D721Med (cell line): ENCODE measurements around the gene THAP6.
"Not testable (repeated sequence)": the region's sequence is repeated elsewhere in the genome, so short reads cannot be mapped to it uniquely, and the experiment has no call there.

Experiments
- DNase-seq: peaks from one replicate; pipeline ENCODE4 v3.0.0; 2011; ENCODE audit warnings: low spot score; ENCODE audit not compliant: insufficient read length
- FAIRE-seq: peaks from 2 replicates; lab custom pipeline; 2011; peaks lifted over from hg19 to GRCh38; lab: Jason Lieb, UNC
- TF ChIP-seq, protein P1 (sequence below): IDR thresholded peaks from 2 replicates; pipeline ENCODE4 v1.5.1; 2012; ENCODE audit warnings: mild to moderate bottlenecking, control low read depth; ENCODE audit not compliant: insufficient read depth; ENCODE audit errors: missing control alignments

Gene THAP6

DNA sequence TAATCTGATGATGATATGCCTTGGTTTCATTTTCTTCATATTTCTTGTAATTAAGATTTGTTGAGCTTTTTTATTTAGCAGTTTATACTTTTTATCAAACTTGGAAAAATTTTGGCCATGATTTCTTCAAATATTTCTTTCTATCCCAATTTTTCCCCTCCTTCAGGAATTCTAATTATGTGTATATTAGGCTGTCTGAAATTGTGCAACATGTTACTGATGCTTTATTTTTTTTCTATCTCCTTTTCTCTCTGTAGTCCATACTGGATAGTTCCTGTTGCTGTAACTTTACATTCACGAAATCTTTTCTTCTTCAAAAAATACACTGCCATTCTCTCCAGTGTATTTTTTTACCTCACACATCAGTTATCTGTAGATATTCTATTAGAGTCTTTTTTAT lies 10.8 kb downstream of the THAP6 start:
- TF ChIP-seq, protein P1, sequence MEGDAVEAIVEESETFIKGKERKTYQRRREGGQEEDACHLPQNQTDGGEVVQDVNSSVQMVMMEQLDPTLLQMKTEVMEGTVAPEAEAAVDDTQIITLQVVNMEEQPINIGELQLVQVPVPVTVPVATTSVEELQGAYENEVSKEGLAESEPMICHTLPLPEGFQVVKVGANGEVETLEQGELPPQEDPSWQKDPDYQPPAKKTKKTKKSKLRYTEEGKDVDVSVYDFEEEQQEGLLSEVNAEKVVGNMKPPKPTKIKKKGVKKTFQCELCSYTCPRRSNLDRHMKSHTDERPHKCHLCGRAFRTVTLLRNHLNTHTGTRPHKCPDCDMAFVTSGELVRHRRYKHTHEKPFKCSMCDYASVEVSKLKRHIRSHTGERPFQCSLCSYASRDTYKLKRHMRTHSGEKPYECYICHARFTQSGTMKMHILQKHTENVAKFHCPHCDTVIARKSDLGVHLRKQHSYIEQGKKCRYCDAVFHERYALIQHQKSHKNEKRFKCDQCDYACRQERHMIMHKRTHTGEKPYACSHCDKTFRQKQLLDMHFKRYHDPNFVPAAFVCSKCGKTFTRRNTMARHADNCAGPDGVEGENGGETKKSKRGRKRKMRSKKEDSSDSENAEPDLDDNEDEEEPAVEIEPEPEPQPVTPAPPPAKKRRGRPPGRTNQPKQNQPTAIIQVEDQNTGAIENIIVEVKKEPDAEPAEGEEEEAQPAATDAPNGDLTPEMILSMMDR, result no peak
- FAIRE-seq, result no peak
- DNase-seq, result no peak

DNA sequence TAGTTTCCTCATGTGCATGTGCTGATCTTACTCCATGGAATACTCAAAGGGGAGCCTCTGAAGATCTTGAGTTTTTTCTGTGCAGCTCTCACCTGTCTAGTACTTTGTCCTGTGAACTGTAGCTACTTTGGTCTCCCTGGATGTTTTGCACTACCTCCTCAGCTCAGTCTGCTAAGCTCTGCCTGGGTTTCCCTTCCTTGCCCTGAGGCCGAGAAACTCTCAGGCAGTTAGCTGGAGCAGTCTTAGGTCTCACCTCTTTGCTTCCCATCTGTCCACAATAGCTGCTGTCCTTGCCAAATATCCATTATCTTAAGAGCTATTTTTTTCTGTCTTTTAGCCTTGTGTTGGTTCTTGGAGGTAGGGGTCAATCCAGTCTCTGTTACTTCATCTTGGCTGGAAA lies 11.6 kb downstream of the THAP6 start:
- TF ChIP-seq, protein P1, result no peak
- FAIRE-seq (no peak), DNase-seq (no peak)

DNA sequence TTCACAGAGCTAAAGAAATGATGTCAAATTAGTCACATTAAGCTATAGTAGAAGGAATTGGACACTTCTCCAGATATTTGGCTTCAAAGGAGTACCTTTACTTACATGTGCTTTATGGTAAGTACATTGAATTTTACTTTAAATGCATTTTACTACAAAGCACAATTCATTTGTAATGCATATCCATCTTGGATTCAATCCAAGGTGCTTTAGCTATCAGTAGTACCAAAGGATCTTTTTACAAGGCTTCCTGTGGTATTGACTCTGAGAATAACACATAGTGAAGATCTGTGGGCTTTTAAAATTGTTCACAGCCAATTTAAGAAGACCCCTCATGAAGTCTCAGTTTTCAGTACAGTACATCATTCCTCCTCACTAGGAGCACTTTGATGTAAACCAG lies 13.2 kb downstream of the THAP6 start:
- TF ChIP-seq, protein P1, result no peak
- no peak for DNase-seq

GRCh38 chr4:75530556-75531322 lies 16.5 kb downstream of the THAP6 start:
- TF ChIP-seq, protein P1, result no peak
- DNase-seq, result no peak

More for the DNA sequence above, 13.2 kb downstream of the THAP6 start:
- FAIRE-seq, result no peak

DNA sequence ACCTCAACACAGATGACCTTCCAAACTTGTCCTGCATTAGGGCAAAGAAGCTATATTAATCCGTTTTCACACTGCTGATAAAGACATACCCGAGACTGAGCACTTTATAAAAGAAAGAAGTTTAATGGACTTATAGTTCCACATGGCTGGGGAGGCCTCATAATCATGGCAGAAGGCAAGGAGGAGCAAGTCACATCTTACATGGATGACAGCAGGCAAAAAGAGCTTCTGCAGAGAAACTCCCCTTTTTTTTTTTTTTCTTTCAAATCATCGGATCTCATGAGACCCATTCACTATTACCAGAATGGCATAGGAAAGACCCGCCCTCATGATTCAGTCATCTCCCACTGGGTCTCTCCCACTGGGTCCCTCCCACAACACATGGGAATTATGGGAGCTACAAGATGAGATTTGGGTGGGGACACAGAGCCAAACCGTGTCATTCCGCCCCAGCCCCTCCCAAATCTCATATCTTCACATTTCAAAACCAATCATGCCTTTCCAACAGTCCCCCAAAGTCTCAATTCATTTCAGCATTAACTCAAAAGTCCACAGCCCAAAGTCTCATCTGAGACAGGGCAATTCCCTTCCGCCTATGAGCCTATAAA lies 17.4 kb downstream of the THAP6 start:
- not testable (repeated sequence) for FAIRE-seq, DNase-seq

More at GRCh38 chr4:75530556-75531322, 16.5 kb downstream of the THAP6 start:
- FAIRE-seq, result no peak

- FAIRE-seq, DNase-seq: not testable (repeated sequence)
Measured at GRCh38 chr4:75533339-75533887, 19.1 kb downstream of the THAP6 start.

GRCh38 chr4:75533926-75534325 lies 19.7 kb downstream of the THAP6 start:
- FAIRE-seq, DNase-seq: not testable (repeated sequence)

DNA sequence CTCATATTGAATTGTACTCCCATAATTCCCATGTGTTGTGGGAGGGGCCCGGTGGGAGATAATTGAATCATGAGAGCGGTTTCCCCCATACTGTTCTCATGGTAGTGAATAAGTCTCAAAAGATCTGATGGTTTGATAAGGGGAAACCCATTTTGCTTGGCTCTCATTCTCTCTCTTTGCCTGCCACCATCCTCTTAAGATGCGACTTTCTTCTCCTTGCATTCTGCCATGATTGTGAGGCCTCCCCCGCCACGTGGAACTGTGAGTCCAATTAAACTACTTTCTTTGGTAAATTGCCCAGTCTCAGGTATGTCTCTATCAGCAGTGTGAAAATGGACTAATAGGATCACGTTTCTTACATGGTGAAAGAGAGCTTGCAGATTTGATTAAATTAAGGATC lies 23.0 kb downstream of the THAP6 start:
- FAIRE-seq, result not testable (repeated sequence)

DNA sequence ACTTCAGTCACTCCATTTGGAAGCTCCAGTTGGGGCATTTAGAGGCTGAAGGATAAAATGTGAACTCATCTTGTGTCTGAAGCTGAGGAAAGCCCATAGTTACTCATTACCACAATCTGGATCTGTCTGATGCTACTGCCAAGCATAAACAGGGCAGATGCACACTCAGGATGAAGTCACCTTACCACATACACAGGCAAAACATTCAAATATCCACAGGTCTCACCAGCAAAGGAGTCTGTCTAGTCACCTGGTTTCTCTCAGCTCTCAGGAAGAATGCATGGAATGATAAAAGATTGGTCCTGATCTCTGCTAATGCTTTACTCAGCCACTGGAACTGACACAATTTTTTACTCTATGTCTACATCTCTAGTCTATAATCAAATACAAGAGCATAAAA lies 28.6 kb downstream of the THAP6 start:
- no peak for DNase-seq
- no peak for FAIRE-seq
- TF ChIP-seq, protein P1, result no peak

More for the DNA sequence above, 23.0 kb downstream of the THAP6 start:
- DNase-seq, result not testable (repeated sequence)

- not testable (repeated sequence) for FAIRE-seq, DNase-seq
Measured at GRCh38 chr4:75544220-75544619, 29.9 kb downstream of the THAP6 start.
